Fibroblast of peridontal ligament (primary cell): ENCODE data around the gene SGK1.
"Not testable (repeated sequence)": the region's sequence is repeated elsewhere in the genome, so short reads cannot be mapped to it uniquely, and the experiment has no call there.

Experiments
- DNase-seq: peaks from one replicate; pipeline ENCODE4 v3.0.0-alpha.2; 2010; ENCODE audit errors: extremely low read depth

The SGK1 gene

GRCh38 chr6:134223796-134224420 lies 94.0 kb downstream of the SGK1 start:
- DNase-seq: peak; percentile 58

DNA sequence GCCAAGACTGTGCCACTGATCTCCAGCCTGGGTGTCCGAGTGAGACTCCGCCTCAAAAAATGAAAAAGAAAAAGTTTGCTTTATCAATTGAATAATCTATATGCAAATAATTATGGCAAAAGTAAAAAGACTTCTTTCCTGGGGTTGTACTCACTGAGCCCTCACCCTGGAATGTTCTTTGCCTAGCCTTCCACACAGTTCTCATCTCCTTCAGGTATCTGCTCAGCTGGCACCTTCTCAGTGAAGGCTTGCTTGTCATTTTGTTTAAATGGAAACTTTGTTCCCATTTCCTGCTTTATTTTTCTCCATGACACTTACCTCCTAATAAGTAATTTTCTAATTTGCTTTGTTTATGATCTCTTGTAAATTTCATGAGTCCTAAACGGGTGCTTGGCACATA lies 96.7 kb downstream of the SGK1 start:
- DNase-seq: no peak

GRCh38 chr6:134217798-134218140 lies 100.1 kb downstream of the SGK1 start:
- DNase-seq: peak; percentile 47

DNA sequence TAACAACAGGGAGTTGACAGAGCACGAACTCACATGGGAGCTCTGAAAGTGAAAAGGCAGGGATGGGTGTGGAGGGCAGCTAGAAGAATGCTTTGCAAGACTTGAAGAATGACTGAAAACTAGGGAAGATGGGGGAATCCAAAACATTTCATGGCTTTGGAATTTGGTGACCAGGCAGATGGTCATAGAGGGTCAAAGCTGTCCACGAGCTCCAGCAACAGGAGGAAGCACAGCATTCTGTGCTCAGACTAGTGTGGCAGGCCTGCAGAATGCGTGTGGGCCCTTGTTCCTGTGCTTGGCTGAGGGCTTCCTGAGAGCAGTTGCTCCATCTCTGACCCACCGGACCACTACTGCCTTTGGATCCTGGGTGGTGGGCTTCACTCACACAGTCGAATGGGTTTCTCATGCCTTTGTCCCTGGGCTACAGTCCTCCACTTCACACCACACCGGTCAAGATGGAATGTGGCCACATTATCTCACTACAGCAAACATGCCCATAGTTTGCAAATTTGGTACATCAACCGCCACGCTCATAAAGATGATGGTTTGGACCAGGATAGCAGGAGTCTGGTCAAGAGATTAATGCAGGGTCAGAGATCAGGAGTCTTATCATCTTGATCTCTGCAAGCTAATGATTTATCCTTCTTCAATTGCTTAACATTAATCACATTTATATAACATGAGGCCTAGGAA lies 100.7 kb downstream of the SGK1 start:
- DNase-seq: peak; percentile 23

DNA sequence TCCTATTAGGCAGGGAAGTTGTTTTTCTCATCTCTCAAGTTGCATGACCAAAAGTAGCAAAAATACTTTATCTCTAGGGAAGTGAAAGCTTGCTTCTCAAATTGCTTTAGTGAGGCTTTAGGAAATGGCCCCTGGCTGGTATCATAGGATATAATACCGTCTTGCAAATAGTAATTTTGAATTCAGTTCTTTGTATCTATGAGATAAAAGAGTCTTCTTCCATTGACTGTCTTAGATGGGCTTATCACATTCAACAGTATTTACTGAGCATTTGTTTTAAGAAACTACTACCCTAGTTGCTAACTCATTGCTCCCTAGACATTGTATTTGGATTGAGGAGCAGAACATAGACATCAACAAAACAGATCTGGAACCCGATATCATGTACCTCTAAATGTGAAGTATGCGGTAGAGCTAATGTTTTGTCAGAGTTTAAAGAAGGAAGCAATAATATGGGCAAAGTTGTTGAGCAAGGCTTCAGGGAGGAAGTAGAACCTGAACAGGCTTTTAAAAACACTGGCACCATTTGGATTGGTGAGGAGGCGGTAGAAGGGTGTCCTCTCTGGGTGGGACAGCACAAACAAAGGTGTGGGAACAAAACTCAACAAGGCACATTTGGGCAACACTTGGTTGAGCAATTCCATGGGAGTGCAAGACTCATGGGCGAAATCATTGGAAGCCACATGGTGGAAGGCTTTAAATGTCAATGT lies 101.5 kb downstream of the SGK1 start:
- DNase-seq: no peak

DNA sequence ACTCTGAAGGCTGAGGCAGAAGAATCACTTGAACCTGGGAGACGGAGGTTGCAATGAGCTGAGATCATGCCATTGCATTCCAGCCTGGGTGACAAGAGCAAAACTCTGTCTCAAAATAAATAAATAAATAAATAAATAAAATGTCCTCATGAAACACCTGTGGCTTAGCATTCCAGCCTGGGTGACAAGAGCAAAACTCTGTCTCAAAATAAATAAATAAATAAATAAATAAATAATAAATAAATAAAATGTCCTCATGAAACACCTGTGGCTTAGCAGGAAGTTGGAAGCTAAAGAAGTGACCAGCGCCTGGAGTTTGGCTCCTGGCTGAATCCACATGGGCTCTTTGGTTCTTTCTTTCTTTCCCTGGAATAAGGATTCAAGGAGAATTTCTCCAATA lies 104.5 kb downstream of the SGK1 start:
- not testable (repeated sequence) for DNase-seq

GRCh38 chr6:134211297-134211696 lies 106.6 kb downstream of the SGK1 start:
- no peak for DNase-seq

DNA sequence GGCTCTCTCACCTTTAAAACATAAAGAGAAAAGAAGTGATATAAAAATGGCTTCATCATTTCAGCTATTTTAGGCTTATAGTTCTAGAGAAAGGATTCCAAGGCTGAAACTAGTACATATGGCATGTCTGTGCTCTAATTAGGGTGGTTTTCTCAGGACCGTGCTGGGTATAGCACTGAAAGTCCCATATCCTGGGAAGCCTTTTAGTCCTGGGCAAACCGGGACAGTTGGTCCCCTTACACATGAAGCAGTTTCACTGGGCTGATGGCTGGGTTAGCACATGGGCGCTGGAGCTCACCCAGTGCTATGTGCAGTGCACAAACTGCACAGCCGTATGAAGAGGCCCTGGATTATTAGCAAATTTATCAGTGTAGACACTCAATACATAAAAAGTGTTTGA lies 110.5 kb downstream of the SGK1 start:
- no peak for DNase-seq

DNA sequence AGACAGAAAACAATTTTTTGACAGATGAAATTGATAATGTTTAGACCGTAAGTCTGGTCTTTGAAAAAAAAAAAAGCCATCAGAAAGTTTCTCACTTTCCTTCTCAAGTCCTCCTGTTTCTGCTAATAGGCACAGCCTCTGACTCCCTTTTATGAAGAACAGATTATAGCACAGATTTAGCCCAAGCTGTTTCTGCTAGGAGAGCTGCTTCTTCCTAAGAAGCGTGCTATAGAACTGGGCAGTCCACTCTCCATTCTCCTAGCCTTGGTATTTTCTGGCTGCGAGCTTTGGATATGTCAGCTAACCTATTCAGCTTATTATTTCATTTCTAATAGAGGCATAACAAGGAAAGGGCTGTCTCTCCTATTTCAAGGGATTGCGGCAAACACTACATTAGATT lies 112.5 kb downstream of the SGK1 start:
- DNase-seq: no peak

- DNase-seq: not testable (repeated sequence)
These were observed 113.2 kb downstream of the SGK1 start for GRCh38 chr6:134204759-134205158.

DNA sequence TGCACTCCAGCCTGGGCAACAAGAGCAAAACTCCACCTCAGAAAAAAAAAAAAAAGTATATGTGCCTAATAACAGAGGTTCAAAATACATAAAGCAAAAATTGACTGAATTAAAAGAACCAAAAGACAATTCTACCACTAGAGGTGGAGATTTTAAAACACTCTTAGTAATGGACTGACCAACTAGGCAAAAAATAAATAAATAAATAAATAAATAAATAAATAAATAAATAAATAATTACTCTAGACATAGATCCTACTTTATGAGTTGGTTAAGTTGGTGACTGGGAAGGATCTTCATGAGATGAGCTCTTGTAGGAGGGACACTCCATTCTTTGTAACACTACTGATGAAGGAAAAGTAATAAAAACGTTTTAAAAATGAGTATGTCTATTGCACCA lies 113.9 kb downstream of the SGK1 start:
- no peak for DNase-seq

GRCh38 chr6:134201716-134202115 lies 116.2 kb downstream of the SGK1 start:
- DNase-seq: peak; percentile 18

DNA sequence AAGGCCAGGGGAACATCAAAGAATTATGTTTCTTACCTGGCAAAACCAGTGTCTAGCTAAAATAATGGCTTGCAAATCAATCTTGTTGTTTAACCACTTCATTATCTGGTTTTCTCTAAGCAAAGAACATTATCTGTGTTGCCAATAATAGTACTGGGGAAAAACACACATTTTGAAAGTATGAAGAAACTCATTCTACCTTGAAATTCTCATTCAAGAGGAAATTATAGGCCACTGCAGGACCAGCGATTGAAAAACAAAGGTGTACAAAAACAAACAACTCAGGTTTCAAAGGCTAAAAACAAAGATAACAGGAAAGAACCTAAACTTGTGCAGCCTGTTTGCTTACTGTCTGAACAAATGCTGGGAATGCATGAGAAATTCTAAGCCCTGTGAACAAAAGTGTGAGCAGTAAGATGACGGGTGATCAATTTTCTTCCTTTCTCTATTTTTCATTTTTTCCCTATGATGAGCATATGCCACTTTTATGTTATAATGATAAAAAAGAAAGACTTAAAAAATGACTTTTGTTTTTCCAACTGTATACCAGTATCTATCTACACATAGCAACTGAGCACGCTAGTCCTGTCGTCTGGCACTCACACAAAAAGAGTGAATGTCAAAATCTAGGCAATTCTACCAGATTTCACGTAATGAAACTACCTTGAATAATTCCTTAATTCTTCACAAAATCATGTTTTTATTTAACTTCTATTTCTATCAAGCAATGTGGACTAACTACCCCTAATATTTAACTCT lies 117.9 kb downstream of the SGK1 start:
- no peak for DNase-seq

DNA sequence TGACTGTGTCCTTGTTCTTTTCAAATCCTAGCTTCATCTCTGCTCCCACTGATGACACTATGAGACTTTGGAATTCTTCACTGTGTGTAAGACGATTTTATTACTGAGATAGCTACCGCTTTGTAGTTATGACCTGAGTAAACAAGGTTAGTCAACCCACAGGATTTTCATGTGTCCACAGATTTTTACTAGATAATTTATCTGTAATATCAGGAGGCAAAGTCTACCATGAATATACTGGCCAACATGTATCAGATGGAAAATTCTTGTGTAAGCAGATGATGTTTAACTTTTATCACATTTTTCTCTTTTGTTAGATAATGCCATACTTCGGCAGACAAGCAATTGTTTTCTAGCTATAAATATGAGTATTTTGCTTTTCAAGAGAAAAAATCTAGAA lies 119.8 kb downstream of the SGK1 start:
- DNase-seq: no peak

DNA sequence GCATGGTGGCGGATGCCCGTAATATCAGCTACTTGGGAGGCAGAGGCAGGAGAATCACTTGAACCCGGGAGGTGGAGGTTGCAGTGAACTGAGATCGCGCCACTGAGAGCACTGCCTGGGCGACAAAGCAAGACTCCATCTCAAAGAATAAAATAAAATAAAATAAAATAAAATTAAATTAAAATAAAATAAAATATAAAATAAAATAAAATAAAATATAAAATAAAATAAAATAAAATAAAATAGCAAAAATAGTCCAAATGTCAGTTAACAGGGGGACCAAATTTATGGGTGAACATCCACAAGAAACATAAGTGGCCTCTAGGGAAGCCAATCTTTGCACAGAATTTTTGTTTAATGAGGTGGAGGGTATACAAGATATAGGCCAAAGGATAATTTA lies 120.2 kb downstream of the SGK1 start:
- not testable (repeated sequence) for DNase-seq

DNA sequence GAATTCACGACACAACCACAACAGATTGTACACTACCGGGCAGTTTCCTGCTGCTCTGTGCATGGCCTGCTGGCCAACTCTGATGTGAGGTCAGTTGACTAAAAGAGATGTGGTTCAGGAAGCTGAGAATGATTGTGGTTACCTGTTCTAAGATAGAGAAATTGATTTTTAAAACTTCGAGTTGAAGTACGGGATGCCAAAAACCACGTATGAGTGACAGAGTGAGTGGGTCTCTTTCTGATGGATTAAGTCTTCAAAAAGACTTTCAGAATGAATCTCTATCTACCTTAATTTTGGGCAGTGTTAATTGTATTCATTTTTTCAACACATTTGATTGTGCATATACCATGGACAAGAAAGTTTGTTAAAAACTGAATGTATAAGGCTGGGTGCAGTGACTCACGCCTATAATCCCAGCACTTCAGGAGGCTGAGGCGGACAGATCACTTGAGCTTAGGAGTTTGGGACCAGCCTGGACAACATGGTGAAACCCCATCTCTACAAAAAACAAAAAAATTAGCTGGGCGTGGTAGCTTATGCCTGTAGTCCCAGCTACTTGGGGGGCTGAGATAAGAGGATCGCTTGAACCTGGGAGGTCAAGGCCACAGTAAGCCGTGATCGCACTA lies 121.2 kb downstream of the SGK1 start:
- DNase-seq: no peak

- DNase-seq: no peak
These were observed 121.9 kb downstream of the SGK1 start for GRCh38 chr6:134195985-134196384.

- peak; percentile 88 for DNase-seq
These were observed 122.6 kb downstream of the SGK1 start for GRCh38 chr6:134195164-134195906.

DNA sequence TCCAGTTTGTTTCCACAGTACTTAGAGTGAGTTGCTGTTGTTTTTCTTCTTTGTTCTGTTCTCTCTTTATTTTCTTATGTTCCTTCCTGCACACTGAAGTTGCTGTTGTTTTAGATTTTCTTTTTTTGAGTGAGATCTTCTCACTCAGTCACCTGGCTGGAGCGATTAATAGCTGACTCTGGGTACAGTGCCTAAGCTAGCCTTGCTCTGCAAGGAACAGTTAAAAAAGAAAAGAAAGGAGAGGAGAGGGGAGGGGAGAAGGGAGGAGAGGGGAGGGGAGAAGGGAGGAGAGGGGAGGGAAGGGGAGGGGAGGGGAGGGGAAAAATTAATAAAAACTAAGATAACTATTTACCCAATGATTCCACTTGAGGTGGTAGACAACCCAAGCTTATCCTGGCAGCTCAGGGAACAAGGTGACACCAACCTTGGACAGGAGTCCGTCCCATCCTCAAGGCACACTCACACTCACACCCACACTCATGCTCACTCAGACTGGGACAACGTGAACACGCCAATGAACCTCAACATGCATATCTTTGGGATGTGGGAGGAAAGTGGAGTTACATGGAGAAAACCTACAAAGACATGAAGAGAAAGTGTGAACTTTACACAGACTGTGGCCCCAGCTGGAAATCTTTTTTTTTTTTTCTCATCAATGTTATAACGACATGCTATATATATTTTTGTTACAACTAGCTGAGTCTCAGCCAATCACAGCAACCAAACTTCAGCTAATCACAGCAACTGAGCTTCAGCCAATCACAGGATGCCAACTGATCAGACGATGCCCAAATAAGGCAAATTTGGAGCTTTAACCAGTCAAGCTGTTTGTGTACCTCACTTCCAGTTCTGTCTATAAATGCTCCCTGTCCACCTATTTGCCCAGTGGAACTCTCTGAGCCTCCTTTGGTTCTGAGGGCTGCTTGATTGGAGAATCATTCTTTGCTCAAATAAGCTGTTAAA lies 124.1 kb downstream of the SGK1 start:
- no peak for DNase-seq

- not testable (repeated sequence) for DNase-seq
These were observed 125.3 kb downstream of the SGK1 start for GRCh38 chr6:134192609-134193008.
